Activated T-helper 1 cell treated with anti-CD3 and anti-CD28 coated beads, Interleukin-12 subunit alpha, Interleukin-12 subunit beta, Interleukin-2, Interleukin-4 antibody, amounts not matched to agents 30 ng/mL and 10 ng/mL and 1 ng/mL, durations not matched to agents 14 hours and 24 hours and 36 hours (primary cell): ENCODE results near the gene NR3C2. TPM values are rescaled to one million over a fixed set of nuclear protein-coding genes. Genes with fewer than 3 reads are reported as not detected.

Experiments
- DNase-seq: peaks from one replicate; pipeline ENCODE4 v3.0.0; 2021; ENCODE audit warnings: low spot score
- H3K27ac Mint-ChIP-seq: one replicate; pipeline ENCODE4 v1.8.0; 2021; ENCODE audit warnings: mild to moderate bottlenecking, mixed read lengths
- H3K27me3 Mint-ChIP-seq: one replicate; pipeline ENCODE4 v1.8.0; 2022; ENCODE audit warnings: mild to moderate bottlenecking, moderate library complexity, mixed read lengths; ENCODE audit not compliant: insufficient read depth
- H3K36me3 Mint-ChIP-seq: one replicate; pipeline ENCODE4 v1.8.0; 2021; ENCODE audit warnings: low read depth, mixed read lengths
- H3K4me1 Mint-ChIP-seq: one replicate; pipeline ENCODE4 v1.8.0; 2021; ENCODE audit warnings: low read depth, mixed read lengths
- H3K4me3 Mint-ChIP-seq: one replicate; pipeline ENCODE4 v1.8.0; 2021; ENCODE audit warnings: mild to moderate bottlenecking, moderate library complexity, mixed read lengths
- H3K9me3 Mint-ChIP-seq: one replicate; pipeline ENCODE4 v1.8.0; 2021; ENCODE audit warnings: mixed read lengths
- intact Hi-C: fragments of 100-400 bp; cut with micrococcal nuclease; formaldehyde crosslinking; loops from one replicate; pipeline ENCODE4 v1.15.1; 2024
- total RNA-seq: library from RNA; stranded (reverse); gene quantifications from 2 replicates; pipeline ENCODE4 v1.2.3, GENCODE V29; 2022

Gene NR3C2
- total RNA-seq, 1 donor from 2014 or later: 0.29 TPM

GRCh38 chr4:148376151-148376550, 66.1 kb downstream of the NR3C2 start:
- H3K4me3 Mint-ChIP-seq: no peak overlapping the region
- H3K4me1 Mint-ChIP-seq: no peaks in the 10 kb centered on the region
- no peak for DNase-seq
- no peaks in the 10 kb centered on the region for H3K36me3 Mint-ChIP-seq
- H3K9me3 Mint-ChIP-seq: no peaks in the 10 kb centered on the region
- intact Hi-C loops: no loop called here
- no peaks in the 10 kb centered on the region for H3K27me3 Mint-ChIP-seq
- H3K27ac Mint-ChIP-seq: no peak overlapping the region

- intact Hi-C loops: no loop called here
- H3K4me1 Mint-ChIP-seq: no peaks in the 10 kb centered on the region
- H3K36me3 Mint-ChIP-seq: no peaks in the 10 kb centered on the region
- no peaks in the 10 kb centered on the region for H3K9me3 Mint-ChIP-seq
- DNase-seq: no peak
- no peak overlapping the region for H3K27ac Mint-ChIP-seq
- H3K4me3 Mint-ChIP-seq: no peak overlapping the region
- H3K27me3 Mint-ChIP-seq: no peaks in the 10 kb centered on the region
Measured at GRCh38 chr4:148375584-148375983, 66.6 kb downstream of the NR3C2 start.

DNA sequence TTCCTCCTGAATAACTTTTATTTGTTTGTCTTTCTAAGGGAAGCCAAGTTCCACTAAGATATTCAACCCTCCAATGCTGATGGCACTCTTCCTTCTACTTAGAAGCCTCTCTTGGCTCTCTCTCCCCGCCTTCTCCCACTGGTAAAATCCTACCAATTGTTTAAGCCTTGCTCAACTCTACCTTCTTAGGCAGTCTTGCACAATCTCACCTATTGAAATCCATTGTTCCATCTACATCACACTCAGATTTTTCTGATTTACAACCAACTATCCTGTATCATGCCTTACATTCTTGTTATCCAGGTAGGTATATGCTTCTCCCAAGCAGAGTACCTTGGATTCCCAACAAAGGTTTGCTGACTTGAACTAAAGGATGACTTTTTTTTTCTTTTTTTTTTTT, 69.1 kb downstream of the NR3C2 start:
- H3K27ac Mint-ChIP-seq: no peak overlapping the region
- no peaks in the 10 kb centered on the region for H3K9me3 Mint-ChIP-seq
- intact Hi-C loops: no loop called here
- DNase-seq: no peak
- H3K4me1 Mint-ChIP-seq: no peaks in the 10 kb centered on the region
- H3K4me3 Mint-ChIP-seq: no peak overlapping the region
- H3K27me3 Mint-ChIP-seq: no peaks in the 10 kb centered on the region
- H3K36me3 Mint-ChIP-seq: no peaks in the 10 kb centered on the region

GRCh38 chr4:148369919-148370318, 72.3 kb downstream of the NR3C2 start:
- no peak for DNase-seq
- intact Hi-C loops: no loop called here
- no peak overlapping the region for H3K4me3 Mint-ChIP-seq
- no peaks in the 10 kb centered on the region for H3K9me3 Mint-ChIP-seq
- no peaks in the 10 kb centered on the region for H3K36me3 Mint-ChIP-seq
- H3K27ac Mint-ChIP-seq: no peak overlapping the region
- H3K4me1 Mint-ChIP-seq: no peaks in the 10 kb centered on the region
- H3K27me3 Mint-ChIP-seq: no peaks in the 10 kb centered on the region

GRCh38 chr4:148367756-148368155, 74.5 kb downstream of the NR3C2 start:
- intact Hi-C loops: no loop called here
- no peaks in the 10 kb centered on the region for H3K4me1 Mint-ChIP-seq
- no peak for DNase-seq
- H3K27me3 Mint-ChIP-seq: no peaks in the 10 kb centered on the region
- H3K9me3 Mint-ChIP-seq: no peaks in the 10 kb centered on the region
- H3K36me3 Mint-ChIP-seq: no peaks in the 10 kb centered on the region
- H3K4me3 Mint-ChIP-seq: no peak overlapping the region
- H3K27ac Mint-ChIP-seq: no peak overlapping the region

DNA sequence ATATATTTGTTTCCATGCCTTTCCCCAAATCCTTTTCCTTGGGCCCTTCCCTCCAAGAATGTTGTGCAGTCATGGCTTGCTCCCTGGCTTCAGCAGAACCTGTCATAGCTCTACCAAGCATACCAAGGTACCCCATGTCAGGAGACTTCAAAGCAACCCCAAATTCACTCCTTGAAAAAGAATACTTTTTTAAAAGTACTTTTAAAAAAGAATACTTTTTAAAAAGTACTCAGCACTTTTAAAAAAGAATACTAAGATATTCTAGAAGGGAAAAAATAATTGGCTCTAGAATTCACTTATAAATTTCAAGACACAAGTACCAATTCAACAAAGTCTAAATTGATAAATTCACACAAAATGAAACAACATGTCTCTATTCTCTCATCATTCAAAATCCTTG, 76.0 kb downstream of the NR3C2 start:
- DNase-seq: no peak
- intact Hi-C loops: no loop called here
- no peaks in the 10 kb centered on the region for H3K4me1 Mint-ChIP-seq
- H3K36me3 Mint-ChIP-seq: no peaks in the 10 kb centered on the region
- no peak overlapping the region for H3K4me3 Mint-ChIP-seq
- no peaks in the 10 kb centered on the region for H3K9me3 Mint-ChIP-seq
- H3K27me3 Mint-ChIP-seq: no peaks in the 10 kb centered on the region
- no peak overlapping the region for H3K27ac Mint-ChIP-seq

DNA sequence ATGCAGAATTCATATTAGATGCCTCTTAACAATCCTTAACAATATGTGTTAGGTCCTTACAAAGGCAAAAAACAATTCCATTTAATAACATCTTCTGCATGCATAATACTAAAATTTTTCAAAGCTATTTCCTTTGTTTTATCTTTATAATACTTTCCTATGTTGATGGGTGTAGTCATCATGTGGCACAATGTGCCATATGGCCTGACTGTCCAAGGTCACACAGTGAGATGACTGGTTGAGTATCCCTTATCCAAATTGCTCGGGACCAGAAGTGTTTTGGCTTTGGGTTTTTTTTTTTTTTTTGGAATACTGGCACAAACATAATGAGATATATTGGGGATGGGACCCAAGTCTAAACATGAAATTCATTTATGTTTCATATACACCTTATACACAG, 77.7 kb downstream of the NR3C2 start:
- Mint-ChIP-seq H3K27me3 (no peaks in the 10 kb centered on the region), H3K4me3 (no peak overlapping the region), H3K9me3 (no peaks in the 10 kb centered on the region), H3K4me1 (no peaks in the 10 kb centered on the region), H3K27ac (no peak overlapping the region), H3K36me3 (no peaks in the 10 kb centered on the region)
- DNase-seq: no peak
- intact Hi-C loops: no loop called here

- H3K36me3 Mint-ChIP-seq: no peaks in the 10 kb centered on the region
- no peak overlapping the region for H3K4me3 Mint-ChIP-seq
- DNase-seq: no peak
- peaks cover 10% of the 10 kb centered on the region for H3K4me1 Mint-ChIP-seq
- intact Hi-C loops: no loop called here
- no peaks in the 10 kb centered on the region for H3K27me3 Mint-ChIP-seq
- no peaks in the 10 kb centered on the region for H3K9me3 Mint-ChIP-seq
- H3K27ac Mint-ChIP-seq: no peak overlapping the region
Measured at GRCh38 chr4:148359769-148360168, 82.4 kb downstream of the NR3C2 start.

DNA sequence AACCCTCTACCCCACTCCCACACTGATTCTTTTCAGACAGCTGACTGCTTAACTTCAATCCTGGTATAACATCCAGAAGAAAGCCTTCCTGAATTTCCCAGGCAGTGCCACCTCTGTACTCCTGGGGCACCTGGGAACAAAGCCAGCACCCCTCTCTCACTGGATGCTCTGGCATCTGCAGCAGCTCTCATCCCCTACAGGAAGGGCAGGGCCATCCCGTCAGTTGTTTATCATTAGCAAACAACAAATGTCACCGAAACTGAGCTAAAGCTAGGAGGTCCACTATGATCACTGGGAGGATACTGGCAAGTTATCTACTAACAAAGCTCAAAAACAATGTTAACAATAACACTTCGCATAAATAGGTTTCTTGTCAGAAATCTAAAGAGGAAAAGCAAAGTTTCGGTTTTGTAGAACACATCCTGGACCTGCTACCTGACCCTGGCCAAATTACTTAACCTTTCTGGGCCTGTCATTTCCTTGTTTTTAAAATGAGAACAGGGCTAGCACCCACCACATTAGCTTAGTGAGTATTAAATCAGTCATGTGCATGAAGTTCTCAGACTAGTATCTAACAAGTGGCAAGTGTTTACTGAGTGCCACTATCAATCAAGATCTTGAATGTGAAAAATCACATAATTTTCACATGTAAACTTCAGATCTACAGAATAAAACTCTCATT, 86.6 kb downstream of the NR3C2 start:
- peaks cover 10% of the 10 kb centered on the region for H3K4me1 Mint-ChIP-seq
- no peaks in the 10 kb centered on the region for H3K9me3 Mint-ChIP-seq
- intact Hi-C loops: no loop called here
- no peaks in the 10 kb centered on the region for H3K27me3 Mint-ChIP-seq
- H3K27ac Mint-ChIP-seq: no peak overlapping the region
- no peak overlapping the region for H3K4me3 Mint-ChIP-seq
- no peak for DNase-seq
- no peaks in the 10 kb centered on the region for H3K36me3 Mint-ChIP-seq

- Mint-ChIP-seq H3K36me3 (no peaks in the 10 kb centered on the region), H3K9me3 (no peaks in the 10 kb centered on the region), H3K4me1 (peaks cover 10% of the 10 kb centered on the region), H3K27me3 (no peaks in the 10 kb centered on the region), H3K4me3 (no peak overlapping the region), H3K27ac (no peak overlapping the region)
- DNase-seq: no peak
- intact Hi-C loops: no loop called here
Measured at GRCh38 chr4:148354186-148354585, 88.0 kb downstream of the NR3C2 start.

DNA sequence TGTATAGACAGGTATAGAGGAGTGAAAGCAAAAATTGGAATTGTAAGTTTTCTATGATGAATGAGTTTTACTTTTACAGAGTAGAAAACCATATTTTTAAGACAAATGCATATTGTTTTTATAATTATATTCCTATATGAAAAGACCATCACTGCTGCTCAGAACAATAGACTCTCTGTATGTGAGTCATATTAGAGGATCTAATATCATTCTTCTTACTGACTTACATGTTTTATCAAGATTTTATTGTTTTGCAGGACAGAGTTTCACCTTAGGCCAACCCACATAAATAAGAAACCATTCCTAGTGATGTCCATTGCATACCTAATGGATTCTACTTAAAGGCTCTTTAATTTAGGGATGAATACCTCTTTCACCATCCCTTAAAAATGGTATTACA, 88.6 kb downstream of the NR3C2 start:
- intact Hi-C loops: no loop called here
- Mint-ChIP-seq H3K36me3 (no peaks in the 10 kb centered on the region), H3K9me3 (no peaks in the 10 kb centered on the region), H3K27me3 (no peaks in the 10 kb centered on the region), H3K4me3 (no peak overlapping the region), H3K27ac (no peak overlapping the region), H3K4me1 (peaks cover 10% of the 10 kb centered on the region)
- no peak for DNase-seq

- DNase-seq: no peak
- H3K36me3 Mint-ChIP-seq: no peaks in the 10 kb centered on the region
- intact Hi-C loops: no loop called here
- no peaks in the 10 kb centered on the region for H3K9me3 Mint-ChIP-seq
- no peaks in the 10 kb centered on the region for H3K4me1 Mint-ChIP-seq
- no peak overlapping the region for H3K4me3 Mint-ChIP-seq
- no peak overlapping the region for H3K27ac Mint-ChIP-seq
- H3K27me3 Mint-ChIP-seq: no peaks in the 10 kb centered on the region
Measured at GRCh38 chr4:148349153-148349552, 93.1 kb downstream of the NR3C2 start.

GRCh38 chr4:148346657-148347056, 95.6 kb downstream of the NR3C2 start:
- no peak for DNase-seq
- no peak overlapping the region for H3K4me3 Mint-ChIP-seq
- H3K27me3 Mint-ChIP-seq: no peaks in the 10 kb centered on the region
- no peaks in the 10 kb centered on the region for H3K4me1 Mint-ChIP-seq
- no peak overlapping the region for H3K27ac Mint-ChIP-seq
- H3K9me3 Mint-ChIP-seq: no peaks in the 10 kb centered on the region
- intact Hi-C loops: no loop called here
- no peaks in the 10 kb centered on the region for H3K36me3 Mint-ChIP-seq

DNA sequence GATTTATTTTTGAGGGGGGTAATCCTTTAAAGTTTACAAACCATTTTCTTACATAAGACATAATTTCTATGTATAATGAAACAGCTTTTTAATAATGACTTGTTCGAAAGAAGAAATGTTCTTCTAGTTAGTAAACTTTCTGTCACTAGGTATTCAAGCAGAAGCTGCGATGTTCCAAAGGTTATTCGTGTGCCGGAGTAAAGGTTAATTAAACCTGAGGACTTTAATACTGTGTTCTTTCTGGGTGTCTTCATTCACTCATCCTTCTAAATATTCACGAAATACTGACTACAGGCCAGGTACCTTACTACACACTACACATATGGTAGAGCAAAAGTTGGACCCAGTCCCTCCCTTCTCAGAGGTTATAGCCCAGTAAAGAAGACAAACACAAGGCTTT, 96.7 kb downstream of the NR3C2 start:
- Mint-ChIP-seq H3K4me3 (no peak overlapping the region), H3K27me3 (no peaks in the 10 kb centered on the region)

More for the DNA sequence above, 96.7 kb downstream of the NR3C2 start:
- no peak overlapping the region for H3K27ac Mint-ChIP-seq
- H3K4me1 Mint-ChIP-seq: no peaks in the 10 kb centered on the region
- intact Hi-C loops: no loop called here
- DNase-seq: no peak
- H3K9me3 Mint-ChIP-seq: no peaks in the 10 kb centered on the region
- H3K36me3 Mint-ChIP-seq: no peaks in the 10 kb centered on the region
